ENCODE data around the gene DPH5.

Gene DPH5

DNA sequence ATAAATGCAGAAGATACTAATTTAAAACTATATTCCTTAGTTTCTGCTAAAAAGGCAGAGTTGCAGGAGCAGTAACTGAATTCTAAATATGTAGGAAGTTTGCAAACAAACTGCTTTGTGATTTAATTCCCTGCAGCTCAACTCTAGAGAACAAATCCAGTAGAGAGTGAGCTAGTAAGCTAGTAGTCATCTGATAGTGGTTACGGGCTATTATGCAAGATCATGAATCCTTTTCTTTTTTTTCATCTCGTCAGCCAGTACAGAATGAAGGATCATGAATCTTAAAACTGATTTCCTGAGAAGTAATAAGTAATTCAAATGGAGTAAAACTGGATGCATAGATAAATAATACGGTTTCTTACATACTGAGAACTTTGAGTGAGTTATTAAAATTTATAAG is 3.3 kb downstream of the DPH5 start:
- DNase-seq (no peak), ATAC-seq (replicated peaks) (no peak)
- H3K27me3 Mint-ChIP-seq, result no peaks in the 10 kb centered on the region
- H3K36me3 Mint-ChIP-seq, result peaks cover 29 to 45% of the 10 kb centered on the region in 2 donors
- peaks cover 0 to 1% of the 10 kb centered on the region in 2 donors for H3K9me3 Mint-ChIP-seq
- H3K4me1 Mint-ChIP-seq, result peaks cover 23 to 41% of the 10 kb centered on the region in 2 donors
- H3K27ac Mint-ChIP-seq, result no peak overlapping the region
- H3K4me3 Mint-ChIP-seq, result no peak overlapping the region

DNA sequence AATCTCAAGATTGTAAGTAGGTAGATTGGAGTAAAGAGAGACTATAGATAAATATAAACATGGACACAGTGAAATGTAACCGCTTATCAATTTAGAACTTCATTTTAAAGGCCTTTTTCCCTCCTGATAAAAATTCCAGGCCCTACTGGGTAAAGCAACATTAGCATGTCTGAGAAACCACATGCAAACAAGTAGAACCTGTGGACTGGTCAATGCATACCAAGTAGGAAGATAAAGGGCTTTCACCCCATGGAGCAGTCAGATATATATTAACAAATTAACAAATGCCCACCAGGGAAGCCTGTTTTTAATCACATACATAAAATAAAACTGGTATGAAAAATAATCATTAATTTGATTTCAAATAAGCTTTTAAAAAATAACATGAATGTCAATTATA is 8.1 kb downstream of the DPH5 start:
- peaks cover 0 to 2% of the 10 kb centered on the region in 2 donors for H3K9me3 Mint-ChIP-seq
- H3K4me3 Mint-ChIP-seq, result no peak overlapping the region
- H3K27ac Mint-ChIP-seq, result no peak overlapping the region
- DNase-seq, result no peak
- no peaks in the 10 kb centered on the region for H3K27me3 Mint-ChIP-seq
- no peak for ATAC-seq (replicated peaks)
- H3K36me3 Mint-ChIP-seq, result peaks cover 40 to 64% of the 10 kb centered on the region in 2 donors
- peaks cover 14 to 23% of the 10 kb centered on the region in 2 donors for H3K4me1 Mint-ChIP-seq

DNA sequence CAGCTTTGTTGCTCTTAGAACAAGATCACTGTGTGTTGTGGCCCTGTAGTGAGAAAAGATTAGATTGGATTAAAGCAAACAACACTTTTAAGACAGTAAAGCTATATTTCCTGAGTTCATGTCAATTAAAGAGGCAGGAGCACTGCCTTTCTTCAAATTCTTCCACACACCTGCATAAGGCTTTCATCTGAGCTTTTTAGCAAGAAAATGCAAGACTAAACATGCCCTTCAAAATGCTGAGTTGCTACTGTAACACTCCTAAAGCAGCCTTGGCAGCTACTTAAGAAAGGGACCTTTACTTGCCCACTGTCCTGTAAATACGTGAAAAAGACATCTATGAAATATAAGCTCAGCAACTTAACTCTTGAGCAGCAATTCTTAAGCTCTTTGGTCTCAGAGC is 11.8 kb downstream of the DPH5 start:
- H3K9me3 Mint-ChIP-seq, result peaks cover 0 to 2% of the 10 kb centered on the region in 2 donors
- H3K27ac Mint-ChIP-seq, result no peak overlapping the region
- DNase-seq (no peak), ATAC-seq (replicated peaks) (no peak)
- no peaks in the 10 kb centered on the region for H3K27me3 Mint-ChIP-seq
- H3K4me1 Mint-ChIP-seq, result peaks cover 2 to 10% of the 10 kb centered on the region in 2 donors
- no peak overlapping the region for H3K4me3 Mint-ChIP-seq
- peaks cover 48 to 63% of the 10 kb centered on the region in 2 donors for H3K36me3 Mint-ChIP-seq

DNA sequence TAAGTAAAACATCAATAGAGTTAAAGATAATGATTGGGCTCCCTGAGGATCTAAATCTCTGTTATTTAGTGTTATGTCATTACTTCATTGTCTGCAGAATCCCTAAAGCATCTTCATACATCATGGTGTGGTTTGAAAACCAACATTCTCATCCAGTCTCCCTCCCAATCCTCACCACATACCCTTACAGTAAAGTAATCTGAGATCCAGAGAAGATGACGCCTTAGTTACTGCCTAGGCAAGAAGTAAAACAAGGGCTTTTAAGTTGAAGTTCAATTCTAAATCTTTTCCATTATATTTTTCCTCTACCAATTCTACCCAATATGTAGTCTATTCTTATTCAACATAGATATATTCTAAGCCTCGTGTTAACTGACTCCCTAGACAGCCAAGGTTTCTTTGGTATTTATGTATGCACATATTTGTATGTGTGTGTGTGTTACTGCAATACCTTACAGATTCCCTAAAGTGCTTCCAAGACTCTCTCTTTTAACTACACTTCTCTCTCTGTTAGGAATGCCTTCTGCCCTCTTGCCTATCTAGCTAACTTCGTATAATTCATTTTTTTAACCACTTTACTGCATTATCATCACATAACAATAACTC is 17.3 kb downstream of the DPH5 start:
- peaks cover 0 to 4% of the 10 kb centered on the region in 2 donors for H3K9me3 Mint-ChIP-seq
- ATAC-seq (replicated peaks) (no peak), DNase-seq (no peak)
- peaks cover 43 to 57% of the 10 kb centered on the region in 2 donors for H3K36me3 Mint-ChIP-seq
- H3K4me1 Mint-ChIP-seq, result peaks cover 4 to 22% of the 10 kb centered on the region in 2 donors
- no peak overlapping the region for H3K27ac Mint-ChIP-seq
- H3K27me3 Mint-ChIP-seq, result no peaks in the 10 kb centered on the region
- no peak overlapping the region for H3K4me3 Mint-ChIP-seq

DNA sequence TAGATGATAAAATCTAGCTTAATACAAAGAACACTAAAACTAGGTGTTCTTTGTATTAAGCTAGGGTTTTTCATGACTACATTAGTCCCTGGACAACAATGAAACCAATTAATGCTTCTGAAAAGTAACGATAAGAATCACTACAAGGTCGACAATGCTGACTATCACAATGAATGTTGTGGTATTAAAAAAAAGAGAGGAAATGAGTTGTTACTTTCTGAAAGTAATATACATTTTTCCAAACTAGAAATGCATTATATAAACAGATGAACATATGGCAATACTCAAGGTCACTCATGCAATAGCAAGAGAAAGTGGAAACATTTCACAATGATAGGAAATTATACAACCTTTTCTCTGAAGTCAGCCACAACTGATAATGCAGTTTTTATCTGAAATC is 19.0 kb downstream of the DPH5 start:
- Mint-ChIP-seq H3K4me1 (peaks cover 13 to 35% of the 10 kb centered on the region in 2 donors), H3K27me3 (no peaks in the 10 kb centered on the region), H3K36me3 (peaks cover 35 to 52% of the 10 kb centered on the region in 2 donors), H3K9me3 (peaks cover 0 to 4% of the 10 kb centered on the region in 2 donors), H3K4me3 (no peak overlapping the region), H3K27ac (no peak overlapping the region)
- DNase-seq (no peak), ATAC-seq (replicated peaks) (no peak)

DNA sequence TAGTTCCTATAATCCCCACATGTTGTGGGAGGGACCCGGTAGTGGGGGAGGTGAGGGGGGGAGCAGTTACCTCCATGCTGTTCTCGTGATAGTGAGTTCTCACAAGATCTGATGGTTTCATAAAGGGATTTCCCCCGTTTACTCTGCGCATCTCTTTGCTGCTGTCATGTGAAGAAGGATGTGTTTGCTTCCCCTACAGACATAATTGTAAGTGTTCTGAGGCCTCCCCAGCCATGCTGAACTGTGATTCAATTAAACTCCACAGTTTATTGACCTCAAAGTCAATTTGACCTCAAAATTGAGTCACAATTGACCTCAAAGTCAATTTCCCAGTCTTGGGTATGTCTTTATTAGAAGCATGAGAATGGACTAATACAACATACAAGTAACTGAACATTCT is 19.7 kb downstream of the DPH5 start:
- DNase-seq (no peak), ATAC-seq (replicated peaks) (peak in 1 of 2 donors; percentile 19)
- H3K27ac Mint-ChIP-seq, result no peak overlapping the region
- peaks cover 16 to 35% of the 10 kb centered on the region in 2 donors for H3K4me1 Mint-ChIP-seq
- peaks cover 39 to 56% of the 10 kb centered on the region in 2 donors for H3K36me3 Mint-ChIP-seq
- H3K9me3 Mint-ChIP-seq, result peaks cover 0 to 4% of the 10 kb centered on the region in 2 donors
- no peaks in the 10 kb centered on the region for H3K27me3 Mint-ChIP-seq
- no peak overlapping the region for H3K4me3 Mint-ChIP-seq

DNA sequence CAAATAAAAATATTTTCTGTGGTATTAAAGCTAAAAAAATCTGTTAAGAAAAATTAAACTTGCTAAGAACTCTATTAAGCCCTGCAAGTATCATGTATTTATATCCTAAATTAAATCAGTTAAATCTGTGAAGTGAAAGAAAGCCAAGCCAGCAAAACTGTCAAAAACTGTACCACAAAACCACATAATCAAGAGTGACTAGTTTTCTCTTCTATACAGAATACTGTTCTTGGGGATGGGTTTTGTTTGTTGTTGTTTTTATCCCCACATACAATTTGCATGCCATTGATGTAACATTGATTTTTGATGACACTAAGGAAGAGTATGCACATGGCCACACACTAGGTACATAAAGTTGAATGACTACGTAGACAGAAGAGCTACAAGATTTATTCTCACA is 20.4 kb downstream of the DPH5 start:
- peaks cover 0 to 4% of the 10 kb centered on the region in 2 donors for H3K9me3 Mint-ChIP-seq
- H3K27me3 Mint-ChIP-seq, result no peaks in the 10 kb centered on the region
- DNase-seq, result no peak
- H3K4me3 Mint-ChIP-seq, result no peak overlapping the region
- peaks cover 40 to 56% of the 10 kb centered on the region in 2 donors for H3K36me3 Mint-ChIP-seq
- no peak overlapping the region for H3K27ac Mint-ChIP-seq
- peaks cover 16 to 32% of the 10 kb centered on the region in 2 donors for H3K4me1 Mint-ChIP-seq
- ATAC-seq (replicated peaks), result no peak

DNA sequence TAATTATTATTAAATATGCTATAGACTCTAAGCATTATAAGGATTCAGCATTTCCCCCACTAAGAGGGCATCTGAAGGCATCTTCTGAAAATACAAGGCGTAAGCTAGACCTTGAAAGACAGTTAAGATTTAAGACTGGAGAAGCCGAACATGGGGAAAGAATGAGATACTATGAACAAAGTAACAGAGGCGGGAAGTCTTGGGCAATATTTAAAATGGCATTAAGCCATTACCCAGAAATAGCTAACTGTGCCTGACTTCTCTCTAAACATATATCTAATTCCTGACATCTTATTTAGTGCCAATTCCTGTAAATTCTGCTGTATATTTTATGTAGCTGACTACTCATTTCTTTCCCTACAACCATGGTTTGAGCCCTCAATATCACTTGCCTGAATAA is 20.9 kb downstream of the DPH5 start:
- Mint-ChIP-seq H3K27ac (no peak overlapping the region), H3K4me1 (peaks cover 16 to 27% of the 10 kb centered on the region in 2 donors), H3K9me3 (peaks cover 0 to 4% of the 10 kb centered on the region in 2 donors), H3K27me3 (no peaks in the 10 kb centered on the region), H3K36me3 (peaks cover 36 to 53% of the 10 kb centered on the region in 2 donors), H3K4me3 (no peak overlapping the region)
- ATAC-seq (replicated peaks), result no peak
- no peak for DNase-seq

DNA sequence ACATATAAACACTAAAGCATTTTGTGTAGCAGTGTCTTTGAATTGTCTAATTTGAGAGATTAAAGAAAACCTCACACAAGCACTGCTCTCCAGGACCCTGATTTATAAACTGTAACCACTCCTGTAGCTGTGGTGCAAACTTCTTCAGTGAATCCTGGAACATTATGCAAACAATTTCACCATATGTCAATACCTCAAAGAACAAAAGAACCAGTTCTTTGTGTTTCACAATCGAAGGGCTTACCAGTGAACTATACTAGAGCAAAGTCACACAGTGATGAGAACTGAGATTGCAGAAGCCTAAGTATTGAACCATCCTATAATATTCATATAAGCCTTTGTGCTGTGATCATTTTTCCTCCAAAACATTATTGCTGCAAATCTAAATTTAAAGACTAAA is 21.5 kb downstream of the DPH5 start:
- no peak overlapping the region for H3K27ac Mint-ChIP-seq
- peaks cover 0 to 4% of the 10 kb centered on the region in 2 donors for H3K9me3 Mint-ChIP-seq
- no peaks in the 10 kb centered on the region for H3K27me3 Mint-ChIP-seq
- peaks cover 16 to 25% of the 10 kb centered on the region in 2 donors for H3K4me1 Mint-ChIP-seq
- no peak overlapping the region for H3K4me3 Mint-ChIP-seq
- ATAC-seq (replicated peaks) (no peak), DNase-seq (no peak)
- peaks cover 32 to 49% of the 10 kb centered on the region in 2 donors for H3K36me3 Mint-ChIP-seq

DNA sequence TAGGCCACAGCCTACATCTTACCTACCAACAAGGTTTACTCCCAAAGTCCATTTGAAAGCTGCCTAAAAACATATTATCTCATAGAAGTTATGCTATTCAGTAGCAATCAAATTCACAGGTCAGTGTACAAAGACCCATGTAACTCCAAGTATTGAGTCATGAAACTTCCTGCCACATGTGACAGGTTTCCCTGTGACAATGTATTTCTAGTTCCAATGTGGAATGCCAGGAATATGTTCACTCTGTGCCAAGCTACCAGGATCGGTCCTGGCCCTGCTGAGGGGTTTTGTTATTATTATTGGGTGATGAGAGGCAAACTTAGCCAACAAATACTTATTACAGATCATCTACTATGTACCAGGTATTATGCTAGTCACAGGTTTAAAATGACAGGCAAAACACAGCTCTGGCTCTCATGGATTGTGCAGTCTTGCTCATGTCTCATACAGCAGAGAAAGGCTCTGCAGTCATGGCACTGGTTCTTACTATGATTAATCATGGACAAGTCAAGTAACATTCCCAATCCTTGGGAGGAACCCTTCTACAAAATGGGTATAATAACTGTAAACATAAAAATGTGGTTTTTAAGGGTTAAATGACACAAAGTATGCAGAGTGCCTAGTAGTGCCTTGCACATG is 22.5 kb downstream of the DPH5 start:
- no peak overlapping the region for H3K27ac Mint-ChIP-seq
- ATAC-seq (replicated peaks) (no peak), DNase-seq (no peak)
- no peak overlapping the region for H3K4me3 Mint-ChIP-seq
- H3K36me3 Mint-ChIP-seq, result peaks cover 24 to 43% of the 10 kb centered on the region in 2 donors
- H3K27me3 Mint-ChIP-seq, result no peaks in the 10 kb centered on the region
- H3K9me3 Mint-ChIP-seq, result peaks cover 0 to 4% of the 10 kb centered on the region in 2 donors
- peaks cover 16 to 25% of the 10 kb centered on the region in 2 donors for H3K4me1 Mint-ChIP-seq

DNA sequence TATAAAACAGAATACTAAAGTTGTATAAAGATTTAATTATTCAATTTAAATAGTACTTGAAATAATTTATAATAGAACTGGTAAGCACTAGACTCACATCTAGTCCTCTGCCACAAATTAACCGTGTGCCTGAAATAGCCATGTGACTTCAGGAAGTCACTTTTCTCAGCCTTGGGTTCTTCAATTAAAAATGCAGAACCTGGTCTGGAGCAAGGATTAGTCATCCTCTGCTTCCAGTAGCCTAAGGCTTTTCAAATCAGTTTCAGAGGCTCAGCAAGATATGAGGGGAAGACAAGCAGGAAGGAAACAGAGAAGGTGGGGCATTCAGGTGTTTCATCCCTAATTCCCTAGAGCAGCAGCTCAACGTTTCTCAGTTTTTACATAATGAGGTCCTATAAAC is 23.0 kb downstream of the DPH5 start:
- no peak overlapping the region for H3K27ac Mint-ChIP-seq
- ATAC-seq (replicated peaks) (peak; percentile 57 to 73), DNase-seq (no peak)
- H3K9me3 Mint-ChIP-seq, result peaks cover 0 to 4% of the 10 kb centered on the region in 2 donors
- H3K4me1 Mint-ChIP-seq, result peaks cover 16 to 27% of the 10 kb centered on the region in 2 donors
- H3K4me3 Mint-ChIP-seq, result no peak overlapping the region
- peaks cover 27 to 43% of the 10 kb centered on the region in 2 donors for H3K36me3 Mint-ChIP-seq
- H3K27me3 Mint-ChIP-seq, result no peaks in the 10 kb centered on the region

DNA sequence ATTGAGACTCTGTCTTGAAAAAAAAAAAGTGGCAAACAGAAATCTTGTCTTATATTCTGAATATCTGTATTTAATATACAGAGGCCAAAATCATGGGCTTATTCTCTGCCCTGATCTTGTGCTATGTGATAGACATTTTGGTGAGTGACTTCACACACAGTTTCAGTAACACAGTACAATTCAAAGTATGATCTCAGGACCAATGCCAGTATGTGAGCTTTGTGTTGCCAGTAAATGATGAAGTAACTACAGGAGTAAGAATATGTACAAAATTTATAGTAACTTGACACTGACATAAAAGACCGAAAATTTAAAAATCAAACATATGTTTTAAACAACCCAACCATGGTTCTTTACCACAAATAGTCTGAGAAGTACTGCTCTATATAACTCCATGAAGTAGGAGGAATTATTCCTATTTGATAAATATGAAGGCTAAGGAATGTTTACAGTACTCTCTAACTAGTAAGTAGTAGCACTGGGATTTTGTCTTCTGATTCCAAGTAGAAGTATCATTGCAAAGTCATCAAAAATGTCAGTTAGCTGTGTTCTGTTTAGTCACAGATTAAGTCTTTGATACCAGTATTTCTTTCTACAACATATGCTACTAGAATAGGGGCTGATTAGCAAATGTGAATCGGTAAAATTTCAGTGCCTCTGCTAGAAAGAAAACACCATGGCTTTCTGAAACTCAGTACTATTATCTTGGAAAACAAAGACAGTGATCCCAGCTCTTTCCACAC is 25.3 kb downstream of the DPH5 start:
- Mint-ChIP-seq H3K36me3 (peaks cover 29 to 41% of the 10 kb centered on the region in 2 donors), H3K9me3 (peaks cover 0 to 2% of the 10 kb centered on the region in 2 donors), H3K27me3 (no peaks in the 10 kb centered on the region), H3K4me1 (peaks cover 17 to 35% of the 10 kb centered on the region in 2 donors), H3K27ac (no peak overlapping the region), H3K4me3 (no peak overlapping the region)
- no peak for DNase-seq
- ATAC-seq (replicated peaks), result no peak

DNA sequence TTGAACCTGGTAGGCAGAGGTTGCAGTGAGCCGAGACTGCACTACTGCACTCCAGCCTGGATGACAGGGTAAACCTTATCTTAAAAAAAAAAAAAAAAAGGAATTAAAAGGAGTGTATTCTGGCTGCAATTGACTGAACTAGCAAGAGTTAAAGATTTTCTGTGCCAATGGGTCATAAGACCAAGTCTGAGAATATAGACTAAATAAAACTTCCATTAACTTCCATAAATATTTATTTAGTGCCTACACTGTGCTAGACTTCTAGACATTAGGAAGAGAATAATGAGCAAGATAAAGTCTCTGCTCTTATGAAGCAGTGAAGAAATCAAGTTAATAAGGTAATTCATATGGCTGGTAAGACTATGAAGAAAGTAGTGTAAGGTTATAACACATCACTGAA is 27.2 kb downstream of the DPH5 start:
- peaks cover 31 to 45% of the 10 kb centered on the region in 2 donors for H3K36me3 Mint-ChIP-seq
- H3K4me1 Mint-ChIP-seq, result peaks cover 17 to 28% of the 10 kb centered on the region in 2 donors
- H3K9me3 Mint-ChIP-seq, result no peaks in the 10 kb centered on the region
- H3K27ac Mint-ChIP-seq, result no peak overlapping the region
- no peak for ATAC-seq (replicated peaks)
- H3K27me3 Mint-ChIP-seq, result no peaks in the 10 kb centered on the region
- no peak overlapping the region for H3K4me3 Mint-ChIP-seq
- DNase-seq, result no peak

DNA sequence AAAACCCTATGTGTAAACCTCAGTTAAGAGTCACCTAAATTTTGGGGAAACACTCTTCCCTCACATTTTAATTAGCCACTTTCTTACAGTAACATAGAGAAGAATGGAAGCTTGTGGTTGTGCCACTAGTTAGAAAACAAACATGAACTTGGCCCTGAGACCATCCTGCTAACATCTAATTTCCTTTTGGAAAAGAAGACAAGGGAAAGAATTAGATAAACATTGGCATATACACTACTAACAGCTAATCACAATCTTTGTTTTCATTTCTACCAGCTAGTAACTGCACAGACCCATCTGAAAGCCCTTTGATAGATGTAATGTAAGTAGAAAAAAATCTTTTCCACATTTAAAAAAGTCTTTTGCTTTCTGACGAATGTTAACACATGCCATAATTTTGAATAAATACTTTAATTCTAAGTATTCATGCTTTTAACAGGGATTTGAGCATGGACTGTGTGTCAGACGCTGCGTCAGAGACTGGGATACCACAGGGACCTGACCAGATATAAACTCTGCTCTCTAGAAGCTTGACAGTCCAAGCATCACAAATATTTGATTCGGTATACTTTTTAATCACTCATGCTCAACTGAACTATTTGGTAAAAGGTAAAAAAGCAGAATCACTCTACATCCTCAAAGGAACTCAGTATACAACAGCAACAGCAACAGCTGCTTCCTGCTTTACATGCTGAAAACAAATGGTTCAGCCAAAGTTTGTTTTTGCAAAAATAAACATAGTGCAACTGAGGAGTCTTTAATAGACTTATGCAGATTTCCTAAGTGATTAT is 30.2 kb downstream of the DPH5 start:
- peaks cover 39 to 50% of the 10 kb centered on the region in 2 donors for H3K36me3 Mint-ChIP-seq
- no peak overlapping the region for H3K27ac Mint-ChIP-seq
- H3K9me3 Mint-ChIP-seq, result no peaks in the 10 kb centered on the region
- DNase-seq (no peak), ATAC-seq (replicated peaks) (no peak)
- H3K4me1 Mint-ChIP-seq, result peaks cover 5 to 14% of the 10 kb centered on the region in 2 donors
- no peaks in the 10 kb centered on the region for H3K27me3 Mint-ChIP-seq
- no peak overlapping the region for H3K4me3 Mint-ChIP-seq

Data from stimulated activated naive B cell treated with anti-CD40 and anti-IgM and Interleukin-4, amounts not matched to agents 10 μg/mL and 1 μg/mL and 100 μg/mL, for 72 hours (primary cell).